Measurements from ENCODE around the gene SFRP5. TPM values are rescaled to one million over a fixed set of nuclear protein-coding genes. Genes with fewer than 3 reads are reported as not detected.

SFRP5 gene
- total RNA-seq, 1 donor from 2014 or later = 8.7 TPM

DNA sequence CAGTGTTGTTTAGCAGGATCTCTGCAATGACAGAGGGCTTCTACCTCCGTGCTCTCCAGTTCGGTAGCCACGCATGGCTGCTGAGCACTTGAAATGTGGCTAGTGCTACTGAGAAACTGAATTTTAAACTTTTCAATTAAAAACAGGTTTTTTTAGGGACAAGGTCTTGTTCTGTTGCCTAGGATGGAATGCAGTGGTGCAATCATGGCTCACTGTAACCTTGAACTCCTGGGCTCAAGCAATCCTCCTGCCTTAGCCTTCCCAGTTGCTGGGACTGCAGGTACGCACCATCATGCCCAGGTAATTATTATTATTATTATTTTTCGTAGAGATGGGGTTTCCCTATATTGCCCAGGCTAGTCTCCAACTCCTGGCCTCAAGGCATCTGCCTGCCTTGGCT lies 13.4 kb upstream of the SFRP5 start:
- Histone ChIP-seq H3K4me1 (peaks cover 46% of the 10 kb centered on the region), H3K27ac (replicated peaks) (no peak overlapping the region), H3K27me3 (ENCODE audit: low read depth) (peaks cover 6% of the 10 kb centered on the region), H3K4me3 (no peak overlapping the region), H3K9me3 (replicated peaks) (no peaks in the 10 kb centered on the region), H3K36me3 (no peaks in the 10 kb centered on the region)
- DNase-seq = no peak
- TF ChIP-seq, protein P1, sequence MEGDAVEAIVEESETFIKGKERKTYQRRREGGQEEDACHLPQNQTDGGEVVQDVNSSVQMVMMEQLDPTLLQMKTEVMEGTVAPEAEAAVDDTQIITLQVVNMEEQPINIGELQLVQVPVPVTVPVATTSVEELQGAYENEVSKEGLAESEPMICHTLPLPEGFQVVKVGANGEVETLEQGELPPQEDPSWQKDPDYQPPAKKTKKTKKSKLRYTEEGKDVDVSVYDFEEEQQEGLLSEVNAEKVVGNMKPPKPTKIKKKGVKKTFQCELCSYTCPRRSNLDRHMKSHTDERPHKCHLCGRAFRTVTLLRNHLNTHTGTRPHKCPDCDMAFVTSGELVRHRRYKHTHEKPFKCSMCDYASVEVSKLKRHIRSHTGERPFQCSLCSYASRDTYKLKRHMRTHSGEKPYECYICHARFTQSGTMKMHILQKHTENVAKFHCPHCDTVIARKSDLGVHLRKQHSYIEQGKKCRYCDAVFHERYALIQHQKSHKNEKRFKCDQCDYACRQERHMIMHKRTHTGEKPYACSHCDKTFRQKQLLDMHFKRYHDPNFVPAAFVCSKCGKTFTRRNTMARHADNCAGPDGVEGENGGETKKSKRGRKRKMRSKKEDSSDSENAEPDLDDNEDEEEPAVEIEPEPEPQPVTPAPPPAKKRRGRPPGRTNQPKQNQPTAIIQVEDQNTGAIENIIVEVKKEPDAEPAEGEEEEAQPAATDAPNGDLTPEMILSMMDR (IDR thresholded peaks at IDR 0.05; ENCODE audit: borderline replicate concordance) = no peak
- intact Hi-C loops (cut with micrococcal nuclease) = no loop called here

GRCh38 chr10:97784200-97784810 lies 12.5 kb upstream of the SFRP5 start:
- H3K36me3 ChIP-seq = no peaks in the 10 kb centered on the region
- H3K27ac ChIP-seq (replicated peaks) = no peak overlapping the region
- H3K27me3 ChIP-seq (ENCODE audit: low read depth) = no peaks in the 10 kb centered on the region
- intact Hi-C loops (cut with micrococcal nuclease) = no loop called here
- no peak for DNase-seq
- TF ChIP-seq, protein P1 (IDR thresholded peaks at IDR 0.05; ENCODE audit: borderline replicate concordance) = no peak
- no peaks in the 10 kb centered on the region for H3K9me3 ChIP-seq (replicated peaks)
- no peak overlapping the region for H3K4me3 ChIP-seq
- peaks cover 44% of the 10 kb centered on the region for H3K4me1 ChIP-seq

- DNase-seq = peak; percentile 44
- Histone ChIP-seq H3K4me3 (no peak overlapping the region), H3K9me3 (replicated peaks) (no peaks in the 10 kb centered on the region), H3K36me3 (no peaks in the 10 kb centered on the region), H3K27ac (replicated peaks) (peak overlapping the region; percentile 45), H3K27me3 (ENCODE audit: low read depth) (no peaks in the 10 kb centered on the region), H3K4me1 (peaks cover 35% of the 10 kb centered on the region)
- TF ChIP-seq, protein P1 (IDR thresholded peaks at IDR 0.05; ENCODE audit: borderline replicate concordance) = no peak
- intact Hi-C loops (cut with micrococcal nuclease) = no loop called here
Measured at GRCh38 chr10:97782455-97783228, 10.8 kb upstream of the SFRP5 start.

- H3K9me3 ChIP-seq (replicated peaks) = no peaks in the 10 kb centered on the region
- TF ChIP-seq, protein P1 (IDR thresholded peaks at IDR 0.05; ENCODE audit: borderline replicate concordance) = no peak
- no peak for DNase-seq
- H3K4me1 ChIP-seq = peaks cover 35% of the 10 kb centered on the region
- no peaks in the 10 kb centered on the region for H3K27me3 ChIP-seq (ENCODE audit: low read depth)
- H3K27ac ChIP-seq (replicated peaks) = peak overlapping the region; percentile 45
- intact Hi-C loops (cut with micrococcal nuclease) = no loop called here
- no peak overlapping the region for H3K4me3 ChIP-seq
- H3K36me3 ChIP-seq = no peaks in the 10 kb centered on the region
Measured at GRCh38 chr10:97781618-97782331, 10.0 kb upstream of the SFRP5 start.

- Histone ChIP-seq H3K27me3 (ENCODE audit: low read depth) (no peaks in the 10 kb centered on the region), H3K27ac (replicated peaks) (peak overlapping the region; percentile 45), H3K9me3 (replicated peaks) (no peaks in the 10 kb centered on the region), H3K4me1 (peaks cover 35% of the 10 kb centered on the region), H3K4me3 (no peak overlapping the region), H3K36me3 (no peaks in the 10 kb centered on the region)
- no peak for DNase-seq
- TF ChIP-seq, protein P1 (IDR thresholded peaks at IDR 0.05; ENCODE audit: borderline replicate concordance) = no peak
- intact Hi-C loops (cut with micrococcal nuclease) = no loop called here
Measured at GRCh38 chr10:97780841-97781617, 9.2 kb upstream of the SFRP5 start.
